GM19238 (cell line): ENCODE data around the gene QRICH2.
"Not testable (repeated sequence)": the region's sequence is repeated elsewhere in the genome, so short reads cannot be mapped to it uniquely, and the experiment has no call there.

ENCODE experiments used
- DNase-seq: peaks from one replicate; pipeline ENCODE4 v3.0.0; 2011; ENCODE audit warnings: low spot score; ENCODE audit not compliant: insufficient read length

Gene QRICH2

GRCh38 chr17:76225373-76226086 lies 82.5 kb downstream of the QRICH2 start:
- DNase-seq, result not testable (repeated sequence)
